ENCODE results near the gene ACCS. TPM values are rescaled to one million over a fixed set of nuclear protein-coding genes. Genes with fewer than 3 reads are reported as not detected.

The ACCS gene
- total and polyA plus RNA-seq, 9 of the 15 experiments (the other 6 are each of a cell fraction or from before 2014, with no cell fraction given) = 4.2 to 25.9 (median 16.3) TPM

- no peak for TF ChIP-seq CREB3L1 (IDR thresholded peaks at IDR 0.05; ENCODE audit: borderline replicate concordance, low read depth)
- no peak for TF ChIP-seq KLF6 (CRISPR knock-in tag; IDR thresholded peaks at IDR 0.05; ENCODE audit: borderline replicate concordance)
- TF ChIP-seq ZSCAN29 (IDR thresholded peaks at IDR 0.05) = no peak
- no peak for TF ChIP-seq MAFG (tag; conservative IDR thresholded peaks at IDR 0.05)
- TF ChIP-seq, protein P1, sequence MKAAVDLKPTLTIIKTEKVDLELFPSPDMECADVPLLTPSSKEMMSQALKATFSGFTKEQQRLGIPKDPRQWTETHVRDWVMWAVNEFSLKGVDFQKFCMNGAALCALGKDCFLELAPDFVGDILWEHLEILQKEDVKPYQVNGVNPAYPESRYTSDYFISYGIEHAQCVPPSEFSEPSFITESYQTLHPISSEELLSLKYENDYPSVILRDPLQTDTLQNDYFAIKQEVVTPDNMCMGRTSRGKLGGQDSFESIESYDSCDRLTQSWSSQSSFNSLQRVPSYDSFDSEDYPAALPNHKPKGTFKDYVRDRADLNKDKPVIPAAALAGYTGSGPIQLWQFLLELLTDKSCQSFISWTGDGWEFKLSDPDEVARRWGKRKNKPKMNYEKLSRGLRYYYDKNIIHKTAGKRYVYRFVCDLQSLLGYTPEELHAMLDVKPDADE (conservative IDR thresholded peaks at IDR 0.05; ENCODE audit: control insufficient read depth, low read depth, low read length) = no peak
- TF ChIP-seq ZBTB7A (IDR thresholded peaks at IDR 0.05; ENCODE audit: borderline replicate concordance, control insufficient read depth, low read depth, low read length) = no peak
- TF ChIP-seq XRCC5 (IDR thresholded peaks at IDR 0.05; ENCODE audit: low read depth, low read length) = 0 out of 2 replicates have a peak, but pooled peaks have one; percentile 43
- TF ChIP-seq ZNF584 (CRISPR knock-in tag; IDR thresholded peaks at IDR 0.05; ENCODE audit: low read depth) = no peak
- TF ChIP-seq PTBP1 (IDR thresholded peaks at IDR 0.05; ENCODE audit: low read depth, low read length) = no peak
- TF ChIP-seq, protein P2, sequence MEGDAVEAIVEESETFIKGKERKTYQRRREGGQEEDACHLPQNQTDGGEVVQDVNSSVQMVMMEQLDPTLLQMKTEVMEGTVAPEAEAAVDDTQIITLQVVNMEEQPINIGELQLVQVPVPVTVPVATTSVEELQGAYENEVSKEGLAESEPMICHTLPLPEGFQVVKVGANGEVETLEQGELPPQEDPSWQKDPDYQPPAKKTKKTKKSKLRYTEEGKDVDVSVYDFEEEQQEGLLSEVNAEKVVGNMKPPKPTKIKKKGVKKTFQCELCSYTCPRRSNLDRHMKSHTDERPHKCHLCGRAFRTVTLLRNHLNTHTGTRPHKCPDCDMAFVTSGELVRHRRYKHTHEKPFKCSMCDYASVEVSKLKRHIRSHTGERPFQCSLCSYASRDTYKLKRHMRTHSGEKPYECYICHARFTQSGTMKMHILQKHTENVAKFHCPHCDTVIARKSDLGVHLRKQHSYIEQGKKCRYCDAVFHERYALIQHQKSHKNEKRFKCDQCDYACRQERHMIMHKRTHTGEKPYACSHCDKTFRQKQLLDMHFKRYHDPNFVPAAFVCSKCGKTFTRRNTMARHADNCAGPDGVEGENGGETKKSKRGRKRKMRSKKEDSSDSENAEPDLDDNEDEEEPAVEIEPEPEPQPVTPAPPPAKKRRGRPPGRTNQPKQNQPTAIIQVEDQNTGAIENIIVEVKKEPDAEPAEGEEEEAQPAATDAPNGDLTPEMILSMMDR (IDR thresholded peaks at IDR 0.05 in 2 of 3, conservative IDR thresholded peaks at IDR 0.05 in 1 of 3; ENCODE audit: insufficient read depth in 2 of 3, low read depth in 1 of 3, low read length in 3 of 3) = peak; percentile 87 to 92 (median 87)
- TF ChIP-seq, protein P3, sequence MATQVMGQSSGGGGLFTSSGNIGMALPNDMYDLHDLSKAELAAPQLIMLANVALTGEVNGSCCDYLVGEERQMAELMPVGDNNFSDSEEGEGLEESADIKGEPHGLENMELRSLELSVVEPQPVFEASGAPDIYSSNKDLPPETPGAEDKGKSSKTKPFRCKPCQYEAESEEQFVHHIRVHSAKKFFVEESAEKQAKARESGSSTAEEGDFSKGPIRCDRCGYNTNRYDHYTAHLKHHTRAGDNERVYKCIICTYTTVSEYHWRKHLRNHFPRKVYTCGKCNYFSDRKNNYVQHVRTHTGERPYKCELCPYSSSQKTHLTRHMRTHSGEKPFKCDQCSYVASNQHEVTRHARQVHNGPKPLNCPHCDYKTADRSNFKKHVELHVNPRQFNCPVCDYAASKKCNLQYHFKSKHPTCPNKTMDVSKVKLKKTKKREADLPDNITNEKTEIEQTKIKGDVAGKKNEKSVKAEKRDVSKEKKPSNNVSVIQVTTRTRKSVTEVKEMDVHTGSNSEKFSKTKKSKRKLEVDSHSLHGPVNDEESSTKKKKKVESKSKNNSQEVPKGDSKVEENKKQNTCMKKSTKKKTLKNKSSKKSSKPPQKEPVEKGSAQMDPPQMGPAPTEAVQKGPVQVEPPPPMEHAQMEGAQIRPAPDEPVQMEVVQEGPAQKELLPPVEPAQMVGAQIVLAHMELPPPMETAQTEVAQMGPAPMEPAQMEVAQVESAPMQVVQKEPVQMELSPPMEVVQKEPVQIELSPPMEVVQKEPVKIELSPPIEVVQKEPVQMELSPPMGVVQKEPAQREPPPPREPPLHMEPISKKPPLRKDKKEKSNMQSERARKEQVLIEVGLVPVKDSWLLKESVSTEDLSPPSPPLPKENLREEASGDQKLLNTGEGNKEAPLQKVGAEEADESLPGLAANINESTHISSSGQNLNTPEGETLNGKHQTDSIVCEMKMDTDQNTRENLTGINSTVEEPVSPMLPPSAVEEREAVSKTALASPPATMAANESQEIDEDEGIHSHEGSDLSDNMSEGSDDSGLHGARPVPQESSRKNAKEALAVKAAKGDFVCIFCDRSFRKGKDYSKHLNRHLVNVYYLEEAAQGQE (IDR thresholded peaks at IDR 0.05; ENCODE audit: borderline replicate concordance) = peak; percentile 83
- TF ChIP-seq, protein P3 (CRISPR knock-in tag; IDR thresholded peaks at IDR 0.05; ENCODE audit: low read depth) = no peak
- TF ChIP-seq POLR2G (IDR thresholded peaks at IDR 0.05; ENCODE audit: low read depth, low read length) = no peak
These were observed 29.0 kb upstream of the ACCS start (continued) for GRCh38 chr11:44036811-44037657.
